GM10266 (cell line): ENCODE measurements around the gene USP14.

ENCODE experiments used
- DNase-seq: peaks from one replicate; pipeline ENCODE4 v3.0.0; 2012; ENCODE audit errors: extremely low spot score
- CTCF ChIP-seq: IDR thresholded peaks from 2 replicates; pipeline ENCODE4 v1.5.1; 2012; ENCODE audit warnings: mild to moderate bottlenecking, low read depth; ENCODE audit not compliant: control insufficient read depth, insufficient read depth; ENCODE audit errors: missing control alignments

Gene USP14

DNA sequence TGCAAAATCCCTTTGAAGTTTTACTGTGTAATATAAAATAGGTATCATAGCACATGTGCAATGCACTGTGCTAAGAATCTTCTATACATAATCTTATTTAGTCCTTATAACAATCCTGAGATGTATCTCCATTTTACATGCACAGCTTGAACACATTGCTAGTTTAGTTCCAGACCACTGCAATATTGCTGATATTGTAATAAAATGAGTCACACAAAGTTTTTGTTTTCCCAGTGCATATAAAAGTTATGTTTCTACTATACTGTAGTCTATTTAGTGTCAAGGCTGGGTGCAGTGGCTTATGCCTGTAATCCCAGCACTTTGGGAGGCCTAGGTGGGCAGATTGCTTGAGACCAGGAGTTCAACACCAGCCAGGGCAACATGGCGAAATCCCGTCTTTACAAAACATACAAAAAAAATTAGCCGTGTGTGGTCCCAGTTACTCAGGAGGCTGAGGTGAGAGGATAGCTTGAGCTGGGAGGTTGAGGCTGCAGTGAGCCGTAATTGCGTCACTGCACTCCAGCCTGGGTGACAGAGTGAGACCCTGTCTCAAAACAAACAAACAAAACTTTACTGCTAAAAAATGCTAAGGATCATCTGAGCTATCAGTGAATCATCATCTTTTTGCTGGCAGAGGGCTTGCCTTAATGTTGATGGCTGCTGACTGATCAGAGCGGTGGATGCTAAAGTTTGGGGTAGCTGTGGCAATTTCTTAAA, 1.7 kb upstream of the USP14 start:
- no peak for DNase-seq
- no peak for TF ChIP-seq CTCF

DNA sequence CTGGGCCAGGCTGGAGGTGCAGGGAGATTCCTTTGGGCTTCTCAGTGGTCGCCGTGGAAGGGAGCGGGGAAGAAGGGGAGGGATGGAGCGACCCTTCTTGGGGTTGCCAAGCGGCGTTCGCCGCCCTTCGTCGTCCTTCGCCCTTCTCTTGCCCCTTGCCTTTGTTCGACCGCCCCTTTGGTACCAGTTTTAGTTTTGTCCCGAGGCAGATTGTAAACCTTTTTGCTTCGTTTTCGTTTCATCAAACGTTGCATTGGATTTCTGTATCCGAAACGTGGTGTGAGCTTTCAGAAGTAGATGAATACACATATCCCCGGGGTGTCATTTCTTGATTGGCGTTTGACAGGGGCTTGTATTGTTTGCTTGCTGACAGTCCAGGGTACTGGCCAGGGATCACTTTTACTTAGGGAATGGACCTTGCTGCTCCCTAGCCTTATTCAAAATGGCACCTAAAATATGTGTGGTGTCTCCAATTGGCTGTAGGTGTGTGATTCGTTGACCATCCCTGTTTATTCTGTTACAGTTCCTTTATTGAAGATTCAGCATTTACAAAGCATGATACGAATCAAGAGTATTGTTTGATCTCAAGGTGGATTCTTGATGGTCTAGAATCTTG, 788 bp downstream of the USP14 start:
- peak; percentile 35 for DNase-seq
- no peak for TF ChIP-seq CTCF

GRCh38 chr18:159933-160332, 1.6 kb downstream of the USP14 start:
- no peak for TF ChIP-seq CTCF
- no peak for DNase-seq

- DNase-seq: no peak
- TF ChIP-seq CTCF: no peak
Measured at GRCh38 chr18:160831-161570, 2.6 kb downstream of the USP14 start.

GRCh38 chr18:172361-172760, 14.0 kb downstream of the USP14 start:
- no peak for DNase-seq
- no peak for TF ChIP-seq CTCF

DNA sequence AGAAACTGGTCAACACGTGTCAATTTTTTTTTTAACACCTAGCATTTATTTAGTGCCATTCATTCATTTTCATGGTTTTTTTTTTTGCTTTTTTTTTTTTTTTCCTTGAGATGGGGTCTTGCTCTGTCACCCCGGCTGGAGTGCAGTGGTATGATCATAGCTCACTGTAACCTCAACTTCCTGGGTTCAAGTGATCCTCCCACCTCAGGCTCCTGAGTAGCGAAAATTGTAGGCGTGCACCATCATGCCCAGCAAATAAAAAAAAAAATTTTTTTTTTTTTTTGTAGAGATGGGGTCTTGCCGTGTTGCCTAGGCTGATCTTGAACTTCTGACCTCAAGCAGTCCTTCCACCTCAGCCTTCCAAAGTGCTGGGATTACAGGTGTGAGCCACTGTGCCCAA, 21.1 kb downstream of the USP14 start:
- no peak for TF ChIP-seq CTCF
- no peak for DNase-seq

GRCh38 chr18:181711-182110, 23.4 kb downstream of the USP14 start:
- DNase-seq: no peak
- no peak for TF ChIP-seq CTCF
